ENCODE results near the gene MAPK8IP2. TPM values are rescaled to one million over a fixed set of nuclear protein-coding genes. Genes with fewer than 3 reads are reported as not detected.

The MAPK8IP2 gene
- total RNA-seq (2014; rRNA removed; shearing (Covaris generic)) = 0.06 and 0.15 TPM in 2 replicates
- 0.42 TPM in 1 of 2 replicates, not detected in the other for polyA plus RNA-seq (2014; cell fraction: nucleus; rRNA removed)

DNA sequence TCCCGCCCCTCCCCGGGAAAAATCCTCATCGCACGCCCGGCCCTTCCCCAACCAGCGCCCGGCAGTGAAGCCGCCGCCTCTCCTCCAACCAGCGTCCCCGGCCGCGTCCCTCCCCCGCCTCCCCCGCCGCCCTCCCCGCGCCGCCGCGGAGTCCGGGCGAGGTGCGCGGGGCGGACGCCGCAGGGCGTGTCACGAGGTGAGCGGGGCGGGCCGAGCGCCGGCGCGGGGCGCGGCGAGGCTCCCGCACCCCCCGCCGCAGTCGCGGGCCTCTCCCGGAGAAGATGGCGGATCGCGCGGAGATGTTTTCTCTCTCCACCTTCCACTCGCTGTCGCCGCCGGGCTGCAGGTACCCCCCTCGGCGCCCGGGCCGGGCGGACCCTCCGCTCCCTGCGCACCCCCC, at the start of gene MAPK8IP2:
TSS of gene MAPK8IP2 (plus strand) at position 256 of the 400 bp plus-strand sequence. CDS start at position 282, 26 bp downstream.
- DNase-seq (ENCODE audit: extremely low read depth, low read depth) = no peak

DNA sequence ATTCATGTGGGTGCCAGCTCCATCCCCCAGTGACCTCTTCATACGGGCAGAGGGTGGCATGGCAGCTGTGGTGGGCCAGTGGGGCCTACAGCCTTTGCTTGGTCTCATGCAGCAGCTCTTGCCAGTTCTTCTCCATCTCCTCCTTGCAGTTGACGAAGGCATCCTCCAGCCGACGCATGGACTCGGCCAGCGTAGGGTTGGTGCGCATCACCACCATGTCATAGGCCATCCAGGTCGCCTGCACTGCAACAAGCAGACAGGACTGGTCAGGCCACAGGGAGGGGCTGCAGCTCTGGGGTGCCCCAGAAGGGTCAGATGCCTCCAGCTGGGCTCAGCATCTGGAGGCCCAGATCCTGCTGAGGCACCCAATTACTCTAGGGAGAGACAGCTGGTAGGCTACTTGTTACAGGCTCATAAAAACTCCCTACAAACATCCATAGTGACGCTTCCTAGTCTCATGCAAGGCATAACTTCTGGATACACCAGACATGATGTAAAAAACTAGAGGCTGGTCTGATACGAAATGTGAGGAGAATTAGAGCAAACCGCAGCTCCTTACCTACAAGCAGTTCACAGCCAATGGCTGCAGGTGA, 49.3 kb upstream of the MAPK8IP2 start:
- DNase-seq (ENCODE audit: extremely low read depth, low read depth) = no peak

DNA sequence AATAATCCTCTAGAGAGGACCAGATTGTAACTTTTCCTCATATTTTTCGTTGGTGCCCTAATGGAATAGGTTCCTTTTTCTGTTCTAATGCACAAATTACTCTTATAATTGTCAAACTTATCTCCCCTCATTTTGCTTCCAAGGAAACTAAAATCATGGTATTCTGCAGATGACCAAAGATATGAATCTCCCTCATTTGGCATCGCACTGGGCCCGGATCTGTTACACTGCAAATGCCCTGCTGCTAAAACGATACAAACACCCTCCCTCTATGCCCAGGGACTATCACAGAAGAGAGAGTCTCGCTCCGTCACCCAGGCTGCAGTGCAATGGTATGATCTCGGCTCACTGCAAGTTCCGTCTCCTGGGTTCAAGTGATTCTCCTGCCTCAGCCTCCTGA, 47.3 kb upstream of the MAPK8IP2 start:
- DNase-seq (ENCODE audit: extremely low read depth, low read depth) = no peak

DNA sequence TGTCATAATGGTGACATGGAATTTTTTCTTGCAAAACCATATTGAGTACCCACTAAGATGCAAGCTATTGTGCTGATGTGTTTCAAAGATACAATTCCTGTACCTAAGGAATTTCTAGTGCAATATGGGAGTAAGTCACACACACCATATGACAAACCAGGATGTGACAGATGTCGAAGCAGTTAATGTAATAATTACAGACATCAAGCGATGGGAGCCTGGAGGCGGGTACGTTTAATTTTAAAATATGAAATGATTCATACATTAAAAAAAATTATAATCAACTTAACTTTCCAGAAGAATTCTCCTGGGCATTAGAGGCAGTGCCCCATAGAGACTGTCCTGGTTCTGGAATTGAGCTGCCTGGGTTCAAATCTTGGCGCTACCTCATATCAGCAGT, 43.9 kb upstream of the MAPK8IP2 start:
- DNase-seq (ENCODE audit: extremely low read depth, low read depth) = no peak

DNA sequence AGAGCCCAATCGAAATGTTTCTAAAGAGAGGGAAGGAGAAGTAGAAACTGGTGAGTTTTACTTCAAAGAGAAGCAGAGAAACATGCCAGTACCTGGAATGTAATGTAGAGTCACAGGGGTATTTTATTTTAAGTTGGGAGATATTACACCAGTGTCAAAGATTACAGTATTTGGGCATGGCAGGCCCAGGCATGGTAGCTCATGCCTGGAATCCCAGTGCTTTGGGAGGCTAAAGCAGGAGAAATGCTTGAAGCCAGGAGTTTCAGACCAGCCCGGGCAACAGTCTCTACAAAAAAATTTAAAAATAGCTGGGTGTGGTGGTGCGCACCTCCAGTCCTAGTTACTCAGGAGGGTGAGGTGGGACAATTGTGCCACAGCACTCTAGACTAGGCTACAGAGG, 40.6 kb upstream of the MAPK8IP2 start:
- no peak for DNase-seq (ENCODE audit: extremely low read depth, low read depth)

DNA sequence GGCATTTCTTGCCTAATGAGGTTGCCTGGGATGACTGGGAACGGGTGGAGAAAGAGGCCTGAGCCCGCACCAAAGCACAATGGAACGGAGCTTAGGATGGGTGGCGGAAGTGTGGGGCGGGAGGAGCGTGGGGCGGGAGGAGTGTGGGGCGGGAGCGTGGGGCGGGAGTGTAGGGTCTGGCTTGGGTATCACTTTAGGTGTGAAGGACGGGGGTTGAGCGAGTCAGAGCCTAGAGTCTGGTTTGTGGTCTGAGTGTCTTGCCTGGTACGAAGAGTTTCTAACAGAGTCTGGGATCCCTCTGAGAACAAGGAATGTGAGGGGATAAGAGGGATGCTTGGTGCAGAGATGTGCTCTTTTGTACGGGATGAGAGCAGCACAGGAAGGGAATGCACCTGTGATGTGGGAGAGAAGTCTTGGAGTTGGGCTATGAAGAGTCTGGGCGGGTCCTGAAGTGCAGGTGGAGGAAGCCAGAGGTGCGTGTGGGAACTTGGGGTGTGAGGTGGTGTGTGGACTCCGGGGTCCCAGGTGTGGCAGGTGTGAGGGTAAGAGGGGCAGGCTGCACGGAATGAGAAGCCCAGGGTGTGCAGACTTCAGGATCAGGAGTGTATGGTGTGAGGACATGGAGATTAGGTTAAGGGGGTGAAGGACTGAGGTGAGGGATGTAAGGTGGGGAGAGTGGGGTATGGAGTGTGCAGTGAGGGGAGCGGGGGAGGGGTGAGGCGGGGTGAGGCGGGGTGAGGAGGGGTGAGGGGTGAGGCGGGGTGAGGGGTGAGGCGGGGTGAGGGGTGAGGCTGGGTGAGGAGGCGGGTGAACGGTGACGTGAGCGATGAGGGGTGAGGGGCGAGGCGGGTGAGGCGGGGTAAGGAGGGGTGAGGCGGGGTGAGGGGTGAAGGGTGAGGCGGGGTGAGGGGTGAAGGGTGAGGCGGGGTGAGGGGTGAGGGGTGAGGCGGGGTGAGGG, 38.9 kb upstream of the MAPK8IP2 start:
- no peak for DNase-seq (ENCODE audit: extremely low read depth, low read depth)

DNA sequence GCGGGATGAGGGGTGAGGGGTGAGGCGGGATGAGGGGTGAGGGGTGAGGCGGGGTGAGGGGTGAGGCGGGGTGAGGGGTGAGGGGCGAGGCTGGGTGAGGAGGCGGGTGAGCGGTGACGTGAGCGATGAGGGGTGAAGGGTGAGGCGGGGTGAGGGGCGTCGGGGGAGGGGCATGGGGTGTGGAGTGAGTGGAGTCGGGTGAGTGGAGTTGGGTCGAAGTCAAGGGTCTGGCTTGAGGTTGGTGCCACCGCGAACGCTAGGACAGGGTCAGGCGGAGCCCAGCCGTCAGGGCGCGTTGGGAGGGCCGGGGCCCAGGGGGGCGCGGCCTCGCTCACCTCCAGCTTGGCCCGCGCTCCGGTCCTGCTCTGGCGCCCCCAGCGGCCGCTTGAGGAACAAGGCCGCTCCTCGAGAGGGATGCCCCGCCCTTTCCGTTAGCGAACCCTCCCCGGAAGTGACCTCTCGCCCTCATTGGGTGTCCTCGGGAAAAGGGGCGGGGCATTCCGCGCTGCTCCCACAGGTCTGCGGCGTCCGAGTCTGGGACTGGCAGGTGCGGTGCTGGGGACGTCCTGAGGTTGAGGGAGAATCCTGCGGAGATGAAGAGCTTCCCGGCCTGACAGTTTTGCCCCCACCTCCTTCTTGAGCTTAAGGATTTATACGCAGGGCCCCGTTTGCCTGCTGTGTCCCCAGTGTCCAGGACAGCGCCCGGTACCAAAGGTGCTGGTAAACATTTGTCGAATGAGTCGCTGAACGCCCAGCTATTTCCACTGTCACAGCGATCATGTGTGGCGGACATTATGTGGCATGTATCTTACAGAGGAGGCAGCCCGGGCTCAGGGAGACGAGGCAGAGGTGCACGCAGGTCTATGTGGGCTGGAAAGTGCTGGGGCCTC, 37.8 kb upstream of the MAPK8IP2 start, which contains the start of gene SYCE3:
TSS of gene SYCE3 (minus strand) at position 397 of the 890 bp plus-strand sequence. CDS start 6,514 bp downstream, outside the sequence.
- DNase-seq (ENCODE audit: extremely low read depth, low read depth) = peak; percentile 92

DNA sequence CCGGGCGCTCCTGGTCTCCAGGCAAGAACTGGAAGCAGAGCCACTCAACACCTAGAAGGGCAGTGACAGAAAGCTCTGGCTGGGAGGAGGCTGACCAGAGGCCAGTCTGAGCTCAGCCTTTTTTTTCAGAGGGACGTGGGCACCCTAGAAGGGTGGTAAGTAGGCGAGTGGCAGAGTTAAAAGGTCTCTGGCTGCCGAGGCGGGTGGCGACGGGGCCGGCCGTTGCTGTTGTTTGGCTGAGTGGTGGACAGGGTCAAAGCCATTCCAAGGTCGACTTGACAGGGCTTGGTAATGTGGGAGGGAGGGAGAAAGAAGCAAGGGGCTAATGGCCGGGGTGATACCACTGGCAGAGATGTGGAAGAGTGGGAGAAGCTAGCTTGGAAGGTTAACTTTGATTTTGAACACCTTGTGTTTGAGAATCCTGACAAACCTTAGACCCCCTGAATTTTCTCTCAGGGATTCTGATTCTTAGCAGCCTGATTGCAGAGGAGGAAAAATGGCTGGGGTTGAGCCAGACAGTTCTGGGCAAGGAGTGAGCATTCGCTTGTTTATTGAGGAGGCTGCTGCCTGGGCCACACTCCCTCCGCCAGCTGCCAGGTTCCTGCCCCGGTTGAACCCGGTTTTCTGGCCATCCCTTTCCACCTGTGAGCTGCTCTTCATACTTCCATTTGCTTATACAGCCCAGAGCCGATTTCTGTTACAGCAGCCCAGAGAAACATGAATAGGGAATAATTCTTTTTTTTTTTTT, 37.0 kb upstream of the MAPK8IP2 start:
- no peak for DNase-seq (ENCODE audit: extremely low read depth, low read depth)

DNA sequence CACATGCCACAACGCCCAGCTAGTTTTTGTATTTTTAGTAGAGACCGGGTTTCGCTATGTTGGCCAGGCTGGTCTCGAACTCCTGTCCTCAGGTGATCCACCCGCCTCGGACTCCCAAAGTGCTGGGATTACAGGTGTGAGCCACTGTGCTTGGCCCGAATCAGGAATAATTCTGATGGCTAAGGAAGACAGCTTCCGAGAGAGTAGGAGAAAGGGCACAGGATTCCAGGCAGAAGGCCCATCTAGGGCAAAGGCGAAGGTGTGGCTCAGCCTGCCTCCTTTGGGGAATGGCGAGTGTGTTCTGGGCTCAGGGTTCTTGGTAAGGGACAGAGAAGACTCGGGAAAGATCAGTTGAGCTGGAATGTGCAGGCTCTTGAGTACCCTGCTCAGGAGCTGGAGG, 36.3 kb upstream of the MAPK8IP2 start:
- DNase-seq (ENCODE audit: extremely low read depth, low read depth) = no peak

DNA sequence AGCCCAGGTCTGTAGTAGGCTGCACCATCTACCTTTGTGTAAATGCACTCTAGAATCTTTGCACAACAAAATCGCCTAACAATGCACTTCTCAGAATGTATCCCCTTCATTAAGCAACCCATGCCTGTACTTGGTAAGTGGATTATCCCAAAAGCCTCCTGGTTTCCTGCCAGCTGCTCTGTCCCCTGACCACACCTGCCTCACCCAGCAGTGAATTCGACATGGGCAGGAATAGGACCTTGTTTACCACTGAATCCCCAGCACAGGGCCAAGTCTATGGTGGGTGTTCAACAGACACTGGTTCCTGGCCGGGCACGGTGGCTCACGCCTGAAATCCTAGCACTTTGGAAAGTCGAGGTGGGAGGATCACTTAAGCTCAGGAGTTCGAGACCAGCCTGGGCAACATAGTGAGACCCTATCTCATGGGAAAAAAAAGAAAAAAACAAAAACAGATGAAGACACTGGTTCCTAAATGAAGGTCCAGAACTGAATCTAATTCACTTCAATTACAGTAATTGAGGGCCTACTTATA, 32.8 kb upstream of the MAPK8IP2 start:
- no peak for DNase-seq (ENCODE audit: extremely low read depth, low read depth)

DNA sequence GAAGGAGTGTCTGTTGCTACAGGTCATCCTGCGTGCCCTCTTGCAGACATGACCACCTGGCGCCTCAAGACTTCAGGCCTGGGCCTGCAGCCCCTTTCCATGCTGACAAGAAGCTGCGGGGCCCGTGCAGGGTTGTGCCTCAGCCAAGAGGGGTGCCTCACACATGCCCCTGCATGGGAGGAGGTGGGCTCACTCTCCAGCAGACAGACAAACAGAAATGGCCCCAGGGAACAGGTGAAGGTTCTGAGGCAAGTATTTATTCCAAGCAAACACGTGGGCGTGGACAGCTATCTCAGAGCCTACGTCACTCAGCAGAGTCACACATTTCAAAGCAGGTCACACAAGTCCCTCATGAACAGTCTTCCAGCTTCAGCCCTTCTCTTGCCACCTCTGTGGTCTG, 32.0 kb upstream of the MAPK8IP2 start:
- DNase-seq (ENCODE audit: extremely low read depth, low read depth) = no peak

DNA sequence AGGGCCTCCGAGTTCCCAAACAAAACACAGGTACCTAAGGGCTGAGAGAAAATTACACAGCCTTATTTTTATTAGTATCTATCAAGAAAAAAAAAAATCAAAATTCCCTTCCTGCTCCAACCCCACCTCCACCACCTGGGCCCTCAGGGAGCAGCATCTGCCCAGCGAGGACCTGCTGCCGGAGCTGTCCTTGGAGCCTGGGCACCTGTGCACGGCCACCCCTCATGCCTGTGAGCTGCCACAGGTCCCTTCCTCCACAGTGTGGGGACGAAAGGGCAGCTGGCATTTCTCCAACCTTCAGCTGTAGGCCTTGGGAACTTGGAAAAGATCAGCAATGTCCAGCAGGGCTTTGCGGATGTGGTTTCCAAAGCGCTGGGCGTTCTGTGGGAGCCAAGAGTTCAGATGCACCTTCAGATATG, 31.5 kb upstream of the MAPK8IP2 start:
- DNase-seq (ENCODE audit: extremely low read depth, low read depth) = no peak

DNA sequence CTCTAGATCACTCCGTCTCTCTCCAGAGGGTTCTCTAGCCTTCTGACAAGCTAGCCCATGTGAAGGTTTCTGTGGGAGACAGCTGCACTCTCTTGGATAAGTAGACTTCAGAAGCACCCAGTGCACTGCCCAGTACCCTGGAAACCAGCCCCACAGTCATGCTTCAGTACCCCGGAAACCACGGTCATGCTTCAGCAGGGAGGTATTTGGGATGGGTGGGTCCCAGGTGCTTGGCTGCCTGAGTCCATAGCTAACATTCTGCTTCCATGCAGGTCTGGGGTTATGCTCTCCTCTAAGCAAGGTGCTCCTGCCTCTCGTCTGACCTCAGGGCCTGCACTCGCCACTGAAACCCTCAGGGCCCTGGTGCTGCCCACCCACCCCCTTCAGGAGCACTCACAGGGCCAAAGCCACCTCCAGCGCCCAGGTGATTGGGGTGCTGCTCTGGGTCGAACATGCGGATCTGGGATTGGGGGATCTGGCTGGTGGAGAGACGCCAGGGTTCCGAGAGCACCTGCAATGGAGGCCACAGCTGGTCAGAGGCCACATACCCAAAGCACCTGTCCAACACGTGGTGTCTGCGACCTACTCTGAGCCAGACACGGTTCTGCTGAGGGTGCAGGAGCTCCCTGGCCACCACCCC, 30.6 kb upstream of the MAPK8IP2 start:
- no peak for DNase-seq (ENCODE audit: extremely low read depth, low read depth)

DNA sequence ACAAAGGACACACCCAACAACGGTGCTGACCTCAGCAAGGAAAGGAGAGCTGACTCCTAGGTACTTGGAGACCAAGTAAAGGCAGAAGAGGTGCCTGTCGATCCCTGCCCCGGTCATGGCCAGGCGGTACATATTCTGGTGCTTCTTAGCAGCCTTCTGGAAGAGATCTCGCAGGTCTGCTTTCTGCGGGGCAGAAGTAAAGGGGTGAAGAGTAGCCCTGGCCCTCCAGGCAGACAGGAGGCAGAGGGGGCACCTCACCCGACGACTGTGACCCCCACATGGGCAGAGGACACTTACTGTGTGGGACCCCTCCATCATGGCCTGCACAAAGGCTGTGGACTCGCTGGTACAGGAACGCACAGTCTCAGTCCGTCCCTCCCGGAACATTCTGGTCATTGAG, 29.7 kb upstream of the MAPK8IP2 start:
- no peak for DNase-seq (ENCODE audit: extremely low read depth, low read depth)

DNA sequence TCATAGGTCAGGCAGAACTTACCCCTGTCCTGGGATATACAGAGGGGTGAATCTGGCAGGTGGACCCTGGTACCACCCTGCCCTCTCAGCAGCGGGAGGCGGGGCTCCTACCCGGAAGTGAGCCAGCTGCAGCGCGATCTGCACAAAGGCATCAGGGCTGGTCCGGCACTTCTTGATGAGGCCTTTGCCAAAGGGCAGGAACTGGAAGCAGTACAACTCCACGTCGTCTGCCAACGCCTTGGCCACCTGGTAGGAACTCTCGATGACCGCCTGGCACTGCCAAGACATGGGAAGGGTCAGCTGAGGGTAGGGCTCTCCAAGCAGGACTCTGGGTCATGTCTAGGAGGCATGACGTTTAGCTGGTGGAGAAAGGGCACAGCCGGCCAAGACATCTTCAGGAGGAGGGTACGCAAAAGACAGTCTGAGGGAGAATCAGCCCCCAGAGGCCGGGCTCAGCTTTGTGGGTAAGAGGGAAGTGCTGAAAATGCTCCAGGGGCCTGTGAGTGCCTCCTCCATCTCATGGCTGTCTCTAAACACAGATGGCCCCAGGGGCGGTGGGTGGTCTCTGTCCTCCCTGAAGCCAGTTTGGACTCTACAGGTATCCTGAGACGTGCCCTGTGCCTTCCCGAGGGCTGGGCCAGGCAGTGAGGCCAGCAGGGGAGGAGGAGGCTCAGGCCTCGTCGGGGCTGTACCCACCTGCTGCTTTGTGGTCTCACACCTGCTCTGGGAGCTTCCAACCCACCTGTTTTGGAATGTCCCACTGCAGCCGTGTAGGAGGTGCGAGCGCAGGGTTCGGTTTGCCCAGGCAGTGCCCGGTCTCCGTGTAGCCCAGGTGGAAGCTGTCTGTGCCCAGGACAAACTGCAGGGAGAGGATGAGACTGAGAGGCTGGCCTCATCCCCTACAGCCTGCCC, 29.1 kb upstream of the MAPK8IP2 start:
- DNase-seq (ENCODE audit: extremely low read depth, low read depth) = no peak

DNA sequence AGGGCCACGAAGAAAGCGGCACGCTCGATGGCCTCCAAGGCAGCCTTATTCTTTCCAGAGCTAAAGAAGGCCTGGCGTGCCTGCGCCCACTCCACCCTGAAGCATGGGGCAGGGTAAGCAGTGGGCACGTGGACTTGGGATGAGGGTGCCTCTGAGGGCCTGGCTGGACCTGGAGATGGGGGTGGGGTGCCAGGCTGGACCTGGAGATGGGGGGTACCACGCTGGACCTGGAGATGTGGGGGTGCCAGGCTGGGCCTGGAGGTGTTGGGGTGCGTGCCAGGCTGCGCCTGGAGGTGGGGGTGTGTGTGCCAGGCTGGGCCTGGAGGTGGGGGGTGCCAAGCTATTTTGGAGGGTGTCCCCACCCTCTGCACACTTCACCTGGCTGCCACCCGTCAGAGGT, 27.6 kb upstream of the MAPK8IP2 start:
- no peak for DNase-seq (ENCODE audit: extremely low read depth, low read depth)

DNA sequence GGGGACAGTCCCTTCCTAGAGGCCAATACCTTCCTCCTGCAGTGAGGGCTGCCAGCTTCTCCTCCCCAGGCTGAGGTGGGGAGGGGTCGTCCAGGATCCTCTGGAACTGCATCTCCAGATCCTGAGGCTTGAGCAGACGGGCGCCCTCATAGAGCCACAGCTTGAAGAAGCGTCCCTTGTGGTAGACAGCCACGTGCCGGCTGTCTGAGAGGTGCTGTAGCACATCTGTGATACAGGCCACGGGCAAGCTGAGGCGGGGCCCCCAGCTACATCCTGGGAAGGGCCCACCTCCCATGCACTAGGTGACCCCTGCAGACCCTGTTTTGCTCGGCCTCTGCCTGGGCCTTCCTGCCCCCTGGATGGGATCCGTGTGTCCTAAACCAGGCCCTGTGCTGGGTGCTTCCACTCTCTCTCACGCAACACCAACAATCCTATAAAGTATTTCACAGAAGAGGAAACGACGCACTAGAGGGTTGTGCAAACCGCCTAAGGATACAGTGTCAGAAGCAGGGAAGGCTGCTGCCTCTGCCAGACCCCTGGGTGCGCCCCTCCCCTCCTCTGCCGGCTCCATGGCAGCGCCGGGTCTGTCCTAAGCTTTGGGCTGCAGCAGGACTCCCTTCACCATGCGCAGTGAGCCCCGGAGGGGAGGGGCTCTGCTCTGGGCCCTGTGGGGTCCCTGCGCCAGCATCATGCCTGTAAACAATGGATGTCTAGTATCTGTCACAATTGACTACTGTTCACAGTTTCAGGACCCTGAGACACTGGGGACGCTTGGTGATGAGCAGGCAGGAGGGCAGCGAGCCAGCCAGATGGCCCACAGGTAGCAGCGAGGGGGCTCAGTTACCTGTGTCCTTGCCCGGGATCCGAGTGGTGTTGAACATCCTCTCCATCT, 26.9 kb upstream of the MAPK8IP2 start:
- DNase-seq (ENCODE audit: extremely low read depth, low read depth) = no peak
